ENCODE results near the gene MKRN1. TPM values are rescaled to one million over a fixed set of nuclear protein-coding genes. Genes with fewer than 3 reads are reported as not detected.

Gene MKRN1
- total RNA-seq, 1 donor from 2014 or later: 69.2 TPM

DNA sequence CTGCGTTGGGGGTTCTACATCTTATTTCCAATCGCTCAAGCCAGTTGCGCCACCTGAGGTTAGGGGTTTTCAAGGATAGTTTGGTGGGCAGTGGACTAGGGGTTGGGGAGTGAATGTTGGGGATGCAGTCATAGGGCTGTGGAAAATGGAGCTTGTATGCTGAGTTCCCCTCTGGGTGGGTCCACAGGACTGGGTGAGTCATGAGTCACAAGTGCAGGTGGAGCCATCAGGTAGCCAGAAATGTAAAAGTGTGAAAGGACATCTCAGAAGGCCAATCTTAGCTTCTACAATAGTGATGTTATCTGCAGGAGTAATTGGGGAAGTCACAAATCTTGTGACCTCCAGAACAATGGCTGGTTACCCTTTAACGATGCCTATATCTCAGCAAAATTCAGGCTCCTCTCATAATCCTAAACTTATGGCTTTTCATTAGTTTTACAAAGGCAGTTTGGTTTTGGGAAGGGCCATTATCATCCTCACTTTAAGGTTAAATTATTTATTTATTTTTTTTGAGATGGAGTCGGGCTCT lies 18.0 kb upstream of the MKRN1 start:
- TF ChIP-seq, protein P1, sequence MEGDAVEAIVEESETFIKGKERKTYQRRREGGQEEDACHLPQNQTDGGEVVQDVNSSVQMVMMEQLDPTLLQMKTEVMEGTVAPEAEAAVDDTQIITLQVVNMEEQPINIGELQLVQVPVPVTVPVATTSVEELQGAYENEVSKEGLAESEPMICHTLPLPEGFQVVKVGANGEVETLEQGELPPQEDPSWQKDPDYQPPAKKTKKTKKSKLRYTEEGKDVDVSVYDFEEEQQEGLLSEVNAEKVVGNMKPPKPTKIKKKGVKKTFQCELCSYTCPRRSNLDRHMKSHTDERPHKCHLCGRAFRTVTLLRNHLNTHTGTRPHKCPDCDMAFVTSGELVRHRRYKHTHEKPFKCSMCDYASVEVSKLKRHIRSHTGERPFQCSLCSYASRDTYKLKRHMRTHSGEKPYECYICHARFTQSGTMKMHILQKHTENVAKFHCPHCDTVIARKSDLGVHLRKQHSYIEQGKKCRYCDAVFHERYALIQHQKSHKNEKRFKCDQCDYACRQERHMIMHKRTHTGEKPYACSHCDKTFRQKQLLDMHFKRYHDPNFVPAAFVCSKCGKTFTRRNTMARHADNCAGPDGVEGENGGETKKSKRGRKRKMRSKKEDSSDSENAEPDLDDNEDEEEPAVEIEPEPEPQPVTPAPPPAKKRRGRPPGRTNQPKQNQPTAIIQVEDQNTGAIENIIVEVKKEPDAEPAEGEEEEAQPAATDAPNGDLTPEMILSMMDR (conservative IDR thresholded peaks at IDR 0.05; ENCODE audit: low read depth, low read length): no peak
- H3K4me3 ChIP-seq (ENCODE audit: low read depth, low read length): no peak overlapping the region
- DNase-seq (ENCODE audit: low read depth): no peak

DNA sequence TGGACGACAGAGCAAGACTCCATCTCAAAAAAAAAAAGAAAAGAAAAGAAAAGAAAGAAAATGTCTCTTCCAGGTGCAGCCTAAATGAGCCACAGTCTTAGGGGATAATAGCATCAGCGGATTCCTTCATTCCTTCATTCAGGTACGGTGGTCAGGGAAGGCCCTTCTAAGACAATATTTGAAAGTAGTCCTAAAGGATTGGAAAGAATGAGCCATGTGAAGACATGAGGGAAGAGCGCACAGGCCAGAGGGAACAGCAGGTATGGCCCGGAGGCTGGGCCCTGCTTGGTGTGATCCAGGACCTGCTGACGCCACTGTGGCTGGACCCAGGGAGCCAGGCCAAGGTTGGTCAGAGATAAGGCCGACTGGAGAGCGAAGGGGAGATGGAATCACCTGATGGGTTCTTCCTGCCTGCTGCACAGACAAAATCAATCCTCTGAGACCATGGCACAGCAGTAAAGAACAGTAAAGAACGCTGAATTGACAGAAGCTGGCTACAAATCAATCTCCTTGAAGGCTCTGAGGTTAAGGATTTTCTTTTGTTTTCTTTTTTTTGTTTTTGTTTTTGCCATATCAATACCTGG lies 16.3 kb upstream of the MKRN1 start:
- no peak for DNase-seq (ENCODE audit: low read depth)
- no peak overlapping the region for H3K4me3 ChIP-seq (ENCODE audit: low read depth, low read length)
- TF ChIP-seq, protein P1 (conservative IDR thresholded peaks at IDR 0.05; ENCODE audit: low read depth, low read length): no peak

DNA sequence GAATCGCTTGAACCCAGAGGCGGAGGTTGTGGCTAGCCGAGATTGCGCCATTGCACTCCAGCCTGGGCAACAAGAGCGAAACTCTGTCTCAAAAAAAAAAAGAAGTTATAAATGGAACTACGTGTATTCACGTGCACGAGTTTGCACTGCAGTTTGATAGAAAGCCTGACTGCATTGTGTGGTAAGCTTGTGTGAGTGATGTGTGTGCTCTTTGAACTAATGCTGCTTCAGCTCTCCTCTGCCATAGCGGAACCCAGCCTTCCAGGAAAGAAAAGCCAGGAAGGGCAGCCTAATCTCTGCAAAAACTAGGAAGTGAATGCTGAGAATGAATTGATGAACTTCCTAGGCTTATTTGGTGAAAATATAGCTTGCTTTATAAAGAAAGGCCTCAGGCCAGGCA lies 15.6 kb upstream of the MKRN1 start:
- DNase-seq (ENCODE audit: low read depth): no peak
- H3K4me3 ChIP-seq (ENCODE audit: low read depth, low read length): no peak overlapping the region
- TF ChIP-seq, protein P1 (conservative IDR thresholded peaks at IDR 0.05; ENCODE audit: low read depth, low read length): no peak

DNA sequence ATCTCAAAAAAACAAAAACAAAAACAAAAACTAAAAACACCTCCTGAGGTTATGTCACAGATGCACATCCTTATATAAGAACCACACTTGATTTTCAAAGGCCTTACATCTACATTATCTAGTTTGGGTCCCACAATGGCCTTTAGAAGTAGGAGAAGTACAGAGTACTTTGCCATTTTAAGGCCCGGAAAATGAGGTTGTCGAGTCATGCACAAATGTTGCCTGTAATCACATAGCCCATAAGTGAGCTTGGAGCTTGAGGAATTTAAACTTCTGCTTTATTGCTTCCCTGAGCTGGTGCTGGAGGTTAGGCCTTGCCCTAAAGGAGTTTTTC lies 9.7 kb upstream of the MKRN1 start:
- no peak for DNase-seq (ENCODE audit: low read depth)
- TF ChIP-seq, protein P1 (conservative IDR thresholded peaks at IDR 0.05; ENCODE audit: low read depth, low read length): no peak
- no peak overlapping the region for H3K4me3 ChIP-seq (ENCODE audit: low read depth, low read length)

DNA sequence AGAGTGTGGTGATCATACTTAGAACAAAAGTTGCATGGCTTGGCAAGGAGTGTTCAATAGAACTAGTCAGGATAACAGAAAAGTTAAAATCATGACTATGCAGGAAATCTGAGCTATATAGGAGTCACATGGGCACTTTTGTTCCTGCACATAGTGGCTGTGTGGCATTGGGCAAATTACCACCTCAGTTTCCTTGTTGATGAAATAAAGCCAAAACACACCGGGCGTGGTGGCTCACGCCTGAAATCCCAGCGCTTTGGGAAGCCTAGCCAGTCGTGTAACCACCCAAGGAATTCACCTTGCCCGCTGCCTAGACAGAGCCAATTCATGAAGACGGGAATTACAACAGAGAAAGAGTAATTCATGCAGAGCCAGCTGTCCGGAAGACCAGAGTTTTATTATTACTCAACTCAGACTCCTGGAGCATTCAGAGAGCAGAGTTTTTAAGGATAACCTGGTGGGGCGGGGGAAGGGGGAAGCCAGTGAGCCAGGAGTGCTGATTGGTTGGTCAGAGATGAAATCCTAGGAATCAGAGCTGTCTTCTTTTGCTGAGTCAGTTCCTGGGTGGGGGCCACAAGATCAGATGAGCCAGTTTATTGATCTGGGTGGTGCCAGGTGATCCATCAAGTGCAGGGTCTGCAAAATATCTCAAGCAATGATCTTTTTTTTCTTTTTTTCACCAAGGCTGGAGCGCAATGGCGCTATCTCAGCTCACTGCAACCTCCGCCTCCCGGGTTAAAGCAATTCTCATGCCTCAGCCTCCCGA lies 6.4 kb upstream of the MKRN1 start:
- TF ChIP-seq, protein P1 (conservative IDR thresholded peaks at IDR 0.05; ENCODE audit: low read depth, low read length): no peak
- DNase-seq (ENCODE audit: low read depth): peak; percentile 65
- no peak overlapping the region for H3K4me3 ChIP-seq (ENCODE audit: low read depth, low read length)

DNA sequence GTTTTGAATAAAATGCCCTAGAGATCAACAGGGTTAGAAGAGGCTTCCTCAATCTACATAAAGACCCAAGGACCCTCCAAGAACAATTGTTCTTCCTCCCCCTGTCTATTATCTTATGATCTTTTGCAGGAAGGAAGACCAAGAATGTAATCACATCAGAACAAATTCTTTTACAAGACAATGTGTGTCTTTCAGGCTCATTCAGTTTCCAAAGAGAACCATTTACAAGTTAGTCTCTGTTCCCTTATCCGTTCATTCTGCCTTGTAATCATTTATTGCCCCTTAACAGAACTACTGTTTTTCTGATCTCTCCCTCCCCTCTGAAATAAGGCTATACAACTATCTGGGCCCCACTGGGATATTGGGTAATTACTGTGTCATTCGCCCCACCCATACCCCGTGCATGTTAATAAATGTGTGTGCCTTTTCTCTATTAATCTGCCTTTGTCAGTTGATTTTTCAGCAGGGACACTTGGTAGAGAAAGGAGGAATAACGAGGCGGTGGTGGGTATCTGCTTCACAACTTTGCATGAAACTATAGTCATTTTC lies 5.7 kb upstream of the MKRN1 start:
- DNase-seq (ENCODE audit: low read depth): no peak
- TF ChIP-seq, protein P1 (conservative IDR thresholded peaks at IDR 0.05; ENCODE audit: low read depth, low read length): no peak
- H3K4me3 ChIP-seq (ENCODE audit: low read depth, low read length): no peak overlapping the region

Data from epithelial cell of proximal tubule (primary cell).